Activated CD4-positive, alpha-beta T cell treated with anti-CD3 and anti-CD28 coated beads, Interleukin-2, amount 10 ng/mL, durations not matched to agents 7 days and 5 days (primary cell): ENCODE data around the gene SNX9. TPM values are rescaled to one million over a fixed set of nuclear protein-coding genes. Genes with fewer than 3 reads are reported as not detected.
"Not testable (repeated sequence)": the region's sequence is repeated elsewhere in the genome, so short reads cannot be mapped to it uniquely, and the experiment has no call there.

Source experiments
- CTCF ChIA-PET: fragments of 350-600 bp; sonication (Branson Sonifier 250); formaldehyde crosslinking; loops from one replicate; lab custom pipeline; 2021; ENCODE audit warnings: antibody characterized with exemption; lab: Charles Lee
- POLR2A ChIA-PET: fragments of 350-600 bp; sonication (Branson Sonifier 250); formaldehyde crosslinking; loops from one replicate; lab custom pipeline; 2021; ENCODE audit warnings: antibody characterized with exemption; lab: Charles Lee
- DNase-seq: peaks from one replicate; pipeline ENCODE4 v3.0.0-alpha.2; 2020
- H3K27ac Mint-ChIP-seq: one replicate; pipeline ENCODE4 v1.8.0; 2021; ENCODE audit warnings: mild to moderate bottlenecking, moderate library complexity, mixed read lengths
- H3K27me3 Mint-ChIP-seq: one replicate; pipeline ENCODE4 v1.8.0; 2021; ENCODE audit warnings: mixed read lengths
- H3K36me3 Mint-ChIP-seq: one replicate; pipeline ENCODE4 v1.8.0; 2021; ENCODE audit warnings: low read depth, mixed read lengths
- H3K4me1 Mint-ChIP-seq: one replicate; pipeline ENCODE4 v1.8.0; 2021; ENCODE audit warnings: mixed read lengths
- H3K4me3 Mint-ChIP-seq: one replicate; pipeline ENCODE4 v1.8.0; 2021; ENCODE audit warnings: mild to moderate bottlenecking, moderate library complexity, mixed read lengths
- H3K9me3 Mint-ChIP-seq: one replicate; pipeline ENCODE4 v1.8.0; 2021; ENCODE audit warnings: mixed read lengths
- total RNA-seq, 2 experiments: library from RNA; stranded (reverse); gene quantifications; one replicate each; pipeline ENCODE4 v1.2.3, GENCODE V29; 2021

SNX9 gene
- total RNA-seq, 2 experiments from 2014 or later, result 9.4 to 10.7 TPM

- no peak for DNase-seq
- Mint-ChIP-seq H3K27ac (no peak overlapping the region), H3K27me3 (no peaks in the 10 kb centered on the region), H3K4me3 (no peak overlapping the region), H3K4me1 (no peaks in the 10 kb centered on the region), H3K36me3 (peaks cover 2% of the 10 kb centered on the region), H3K9me3 (no peaks in the 10 kb centered on the region)
- ChIA-PET POLR2A (no interaction called here), CTCF (no interaction called here)
Observed at GRCh38 chr6:157929765-157930319, 106.8 kb downstream of the SNX9 start.

GRCh38 chr6:157935786-157936185 is 112.7 kb downstream of the SNX9 start:
- DNase-seq, result no peak
- H3K27me3 Mint-ChIP-seq, result no peaks in the 10 kb centered on the region
- peaks cover 8% of the 10 kb centered on the region for H3K4me1 Mint-ChIP-seq
- H3K4me3 Mint-ChIP-seq, result no peak overlapping the region
- H3K36me3 Mint-ChIP-seq, result peaks cover 19% of the 10 kb centered on the region
- POLR2A ChIA-PET, result no interaction called here
- CTCF ChIA-PET, result no interaction called here
- H3K9me3 Mint-ChIP-seq, result no peaks in the 10 kb centered on the region
- no peak overlapping the region for H3K27ac Mint-ChIP-seq

- peaks cover 8% of the 10 kb centered on the region for H3K4me1 Mint-ChIP-seq
- CTCF ChIA-PET, result interaction anchor here (0.8 to 1.3 kb wide), 2 partner anchors 25 to 64 kb away, joined by 3 to 4 read pairs; no protein-coding TSS in a partner anchor
- POLR2A ChIA-PET, result no interaction called here
- H3K27me3 Mint-ChIP-seq, result no peaks in the 10 kb centered on the region
- no peak overlapping the region for H3K27ac Mint-ChIP-seq
- no peak overlapping the region for H3K4me3 Mint-ChIP-seq
- peaks cover 17% of the 10 kb centered on the region for H3K36me3 Mint-ChIP-seq
- no peak for DNase-seq
- no peaks in the 10 kb centered on the region for H3K9me3 Mint-ChIP-seq
Observed at GRCh38 chr6:157937318-157937717, 114.3 kb downstream of the SNX9 start.

- POLR2A ChIA-PET, result no interaction called here
- Mint-ChIP-seq H3K36me3 (peaks cover 17% of the 10 kb centered on the region), H3K9me3 (no peaks in the 10 kb centered on the region), H3K4me1 (peaks cover 8% of the 10 kb centered on the region), H3K27ac (no peak overlapping the region), H3K27me3 (no peaks in the 10 kb centered on the region), H3K4me3 (no peak overlapping the region)
- DNase-seq, result no peak
- CTCF ChIA-PET, result interaction anchor here (0.8 to 1.3 kb wide), 3 partner anchors 10 to 64 kb away, joined by 3 to 4 read pairs (median 3); no protein-coding TSS in a partner anchor
Observed at GRCh38 chr6:157937916-157938315, 114.9 kb downstream of the SNX9 start.

- POLR2A ChIA-PET, H3K27me3 Mint-ChIP-seq, H3K4me3 Mint-ChIP-seq, H3K9me3 Mint-ChIP-seq, DNase-seq, H3K27ac Mint-ChIP-seq, H3K4me1 Mint-ChIP-seq: not testable (repeated sequence)
- peaks cover 21% of the 10 kb centered on the region for H3K36me3 Mint-ChIP-seq
- CTCF ChIA-PET, result interaction anchor here (0.5 to 1.5 kb wide), 3 partner anchors 11 to 942 kb away, joined by 3 to 4 read pairs (median 3); no protein-coding TSS in a partner anchor
Observed at GRCh38 chr6:157940375-157941036, 117.5 kb downstream of the SNX9 start.

- POLR2A ChIA-PET, result no interaction called here
- Mint-ChIP-seq H3K27ac (no peak overlapping the region), H3K9me3 (no peaks in the 10 kb centered on the region), H3K36me3 (peaks cover 21% of the 10 kb centered on the region), H3K4me1 (peaks cover 8% of the 10 kb centered on the region), H3K27me3 (no peaks in the 10 kb centered on the region), H3K4me3 (no peak overlapping the region)
- CTCF ChIA-PET, result interaction anchor here (0.9 to 1.5 kb wide), 2 partner anchors 10 to 14 kb away, joined by 3 to 4 read pairs; no protein-coding TSS in a partner anchor
- no peak for DNase-seq
Observed at GRCh38 chr6:157941101-157941863, 118.2 kb downstream of the SNX9 start.

GRCh38 chr6:157942351-157942750 is 119.3 kb downstream of the SNX9 start:
- Mint-ChIP-seq H3K4me1 (peaks cover 6% of the 10 kb centered on the region), H3K27ac (no peak overlapping the region), H3K36me3 (peaks cover 21% of the 10 kb centered on the region), H3K4me3 (no peak overlapping the region), H3K27me3 (no peaks in the 10 kb centered on the region), H3K9me3 (no peaks in the 10 kb centered on the region)
- no peak for DNase-seq
- ChIA-PET POLR2A (no interaction called here), CTCF (no interaction called here)

- Mint-ChIP-seq H3K4me3 (no peak overlapping the region), H3K27me3 (no peaks in the 10 kb centered on the region), H3K4me1 (peaks cover 6% of the 10 kb centered on the region), H3K27ac (no peak overlapping the region), H3K36me3 (peaks cover 17% of the 10 kb centered on the region), H3K9me3 (no peaks in the 10 kb centered on the region)
- DNase-seq, result no peak
- ChIA-PET CTCF (no interaction called here), POLR2A (interaction anchor here (0.6 kb wide), 1 partner anchor 82 kb away, joined by 3 read pairs; no protein-coding TSS in a partner anchor)
Observed at GRCh38 chr6:157943249-157943963, 120.4 kb downstream of the SNX9 start.

GRCh38 chr6:157943964-157944283 is 120.9 kb downstream of the SNX9 start:
- DNase-seq, result no peak
- Mint-ChIP-seq H3K4me1 (peaks cover 6% of the 10 kb centered on the region), H3K27me3 (peaks cover 4% of the 10 kb centered on the region), H3K36me3 (peaks cover 14% of the 10 kb centered on the region), H3K4me3 (no peak overlapping the region), H3K27ac (no peak overlapping the region), H3K9me3 (no peaks in the 10 kb centered on the region)
- ChIA-PET CTCF (no interaction called here), POLR2A (no interaction called here)

GRCh38 chr6:157944983-157945931 is 122.2 kb downstream of the SNX9 start:
- Mint-ChIP-seq H3K9me3 (no peaks in the 10 kb centered on the region), H3K4me1 (peaks cover 6% of the 10 kb centered on the region), H3K4me3 (no peak overlapping the region), H3K27me3 (peaks cover 15% of the 10 kb centered on the region), H3K27ac (no peak overlapping the region), H3K36me3 (peaks cover 6% of the 10 kb centered on the region)
- ChIA-PET CTCF (interaction anchor here (1.7 kb wide), 1 partner anchor 188 kb away, joined by 5 read pairs; no protein-coding TSS in a partner anchor), POLR2A (no interaction called here)
- DNase-seq, result no peak

GRCh38 chr6:157946053-157946617 is 123.1 kb downstream of the SNX9 start:
- ChIA-PET POLR2A (no interaction called here), CTCF (interaction anchor here (0.8 to 1.7 kb wide), 3 partner anchors 17 to 189 kb away, joined by 3 to 5 read pairs (median 5); no protein-coding TSS in a partner anchor)
- Mint-ChIP-seq H3K27me3 (peaks cover 24% of the 10 kb centered on the region), H3K9me3 (no peaks in the 10 kb centered on the region), H3K4me1 (no peaks in the 10 kb centered on the region), H3K4me3 (no peak overlapping the region), H3K36me3 (peaks cover 6% of the 10 kb centered on the region), H3K27ac (no peak overlapping the region)
- DNase-seq, result no peak
